GM11168 (cell line): ENCODE results near the gene APLP1.
"Not testable (repeated sequence)": the region's sequence is repeated elsewhere in the genome, so short reads cannot be mapped to it uniquely, and the experiment has no call there.

Source experiments
- in situ Hi-C: fragments of 300-500 bp; cut with MboI; formaldehyde crosslinking; loops from one replicate; pipeline ENCODE4 v1.12.0; 2022; ENCODE audit warnings: low sequenced_read_pairs; ENCODE audit not compliant: unreplicated experiment

The APLP1 gene

GRCh38 chr19:35879068-35879467 lies 10.7 kb downstream of the APLP1 start:
- in situ Hi-C loops: loop anchor here (5.0 kb wide), 1 partner anchor 53 kb away; no protein-coding TSS in a partner anchor

GRCh38 chr19:35879770-35880317 lies 11.5 kb downstream of the APLP1 start:
- in situ Hi-C loops: loop anchor here (5.0 kb wide), 1 partner anchor 52 kb away; no protein-coding TSS in a partner anchor

GRCh38 chr19:35882114-35882832 lies 13.9 kb downstream of the APLP1 start:
- in situ Hi-C loops: no loop called here

- in situ Hi-C loops: no loop called here
These were observed 15.5 kb downstream of the APLP1 start for GRCh38 chr19:35883882-35884281.

- in situ Hi-C loops: no loop called here
These were observed 16.9 kb downstream of the APLP1 start for GRCh38 chr19:35885225-35885738.

GRCh38 chr19:35885904-35886303 lies 17.5 kb downstream of the APLP1 start:
- in situ Hi-C loops: no loop called here

- in situ Hi-C loops: no loop called here
These were observed 18.8 kb downstream of the APLP1 start for GRCh38 chr19:35887197-35887596.

- in situ Hi-C loops: no loop called here
These were observed 20.0 kb downstream of the APLP1 start for GRCh38 chr19:35888398-35888797.

- in situ Hi-C loops: no loop called here
These were observed 21.2 kb downstream of the APLP1 start for GRCh38 chr19:35889370-35890112.

GRCh38 chr19:35890113-35890650 lies 21.8 kb downstream of the APLP1 start:
- in situ Hi-C loops: no loop called here

GRCh38 chr19:35891819-35892218 lies 23.4 kb downstream of the APLP1 start:
- in situ Hi-C loops: not testable (repeated sequence)

GRCh38 chr19:35894342-35894741 lies 26.0 kb downstream of the APLP1 start:
- in situ Hi-C loops: no loop called here

GRCh38 chr19:35895911-35896642 lies 27.7 kb downstream of the APLP1 start:
- in situ Hi-C loops: no loop called here

- in situ Hi-C loops: no loop called here
These were observed 28.3 kb downstream of the APLP1 start for GRCh38 chr19:35896643-35897040.

- in situ Hi-C loops: no loop called here
These were observed 29.5 kb downstream of the APLP1 start for GRCh38 chr19:35897706-35898451.

GRCh38 chr19:35898499-35898809 lies 30.1 kb downstream of the APLP1 start:
- in situ Hi-C loops: no loop called here

GRCh38 chr19:35899547-35900214 lies 31.3 kb downstream of the APLP1 start:
- in situ Hi-C loops: no loop called here

- in situ Hi-C loops: no loop called here
These were observed 32.8 kb downstream of the APLP1 start for GRCh38 chr19:35901055-35901644.
